H9 (cell line): ENCODE results near the gene HCFC2. TPM values are rescaled to one million over a fixed set of nuclear protein-coding genes. Genes with fewer than 3 reads are reported as not detected.

Experiments used
- DNase-seq: peaks from one replicate; pipeline ENCODE4 v3.0.0-alpha.2; 2017
- H2AFZ ChIP-seq: one replicate; pipeline ENCODE4 v1.6.1; 2013; ENCODE audit warnings: mild to moderate bottlenecking, low read length, control low read depth, moderate library complexity
- H2AK5ac ChIP-seq: 2 replicates; pipeline ENCODE4 v1.6.1; 2013; ENCODE audit warnings: low read length, control low read depth, mixed read lengths; ENCODE audit not compliant: insufficient read length
- H2BK120ac ChIP-seq: one replicate; pipeline ENCODE4 v1.6.1; 2013; ENCODE audit warnings: low read depth, mild to moderate bottlenecking, low read length, control low read depth, inconsistent platforms; ENCODE audit not compliant: poor library complexity, severe bottlenecking
- H2BK12ac ChIP-seq: 2 replicates; pipeline ENCODE4 v1.6.1; 2013; ENCODE audit warnings: low read length, control low read depth, mixed read lengths, low read depth; ENCODE audit not compliant: insufficient read length
- H2BK15ac ChIP-seq: 2 replicates; pipeline ENCODE4 v1.6.1; 2013; ENCODE audit warnings: low read depth, low read length, control low read depth
- H2BK20ac ChIP-seq: one replicate; pipeline ENCODE4 v1.6.1; 2013; ENCODE audit warnings: low read depth, mild to moderate bottlenecking, low read length, control low read depth, inconsistent platforms; ENCODE audit not compliant: poor library complexity, severe bottlenecking
- H2BK5ac ChIP-seq: 2 replicates; pipeline ENCODE4 v1.6.1; 2013; ENCODE audit warnings: low read length, control low read depth, mixed read lengths; ENCODE audit not compliant: insufficient read length
- H3K14ac ChIP-seq: 2 replicates; pipeline ENCODE4 v1.6.1; 2013; ENCODE audit warnings: low read length, control low read depth; ENCODE audit not compliant: insufficient read depth
- H3K18ac ChIP-seq: 2 replicates; pipeline ENCODE4 v1.6.1; 2013; ENCODE audit warnings: low read depth, mild to moderate bottlenecking, mixed read lengths, low read length, control low read depth; ENCODE audit not compliant: insufficient read length
- H3K23ac ChIP-seq: 2 replicates; pipeline ENCODE4 v1.6.1; 2013; ENCODE audit warnings: low read length, control low read depth, mixed read lengths, low read depth; ENCODE audit not compliant: insufficient read length
- H3K23me2 ChIP-seq: 2 replicates; pipeline ENCODE4 v1.6.1; 2013; ENCODE audit warnings: low read depth, mild to moderate bottlenecking, mixed read lengths, low read length, control low read depth; ENCODE audit not compliant: insufficient read length, poor library complexity, severe bottlenecking
- H3K27ac ChIP-seq: 2 replicates; pipeline ENCODE4 v1.5.1; 2013; ENCODE audit warnings: low read length, control low read depth, mixed read lengths, low read depth; ENCODE audit not compliant: insufficient read length
- H3K27me3 ChIP-seq: 2 replicates; pipeline ENCODE4 v1.6.1; 2013; ENCODE audit warnings: low read length, control low read depth, inconsistent platforms; ENCODE audit not compliant: insufficient read depth
- H3K4ac ChIP-seq: 2 replicates; pipeline ENCODE4 v1.6.1; 2013; ENCODE audit warnings: low read depth, mild to moderate bottlenecking, control low read depth, inconsistent platforms, low read length, moderate library complexity
- H3K4me1 ChIP-seq: 2 replicates; pipeline ENCODE4 v1.6.1; 2013; ENCODE audit warnings: low read length, control low read depth, inconsistent platforms; ENCODE audit not compliant: insufficient read depth
- H3K4me2 ChIP-seq: 2 replicates; pipeline ENCODE4 v1.6.1; 2013; ENCODE audit warnings: low read length, control low read depth, mixed read lengths; ENCODE audit not compliant: insufficient read length, insufficient read depth
- H3K56ac ChIP-seq: 2 replicates; pipeline ENCODE4 v1.6.1; 2013; ENCODE audit warnings: low read depth, mild to moderate bottlenecking, mixed read lengths, low read length, control low read depth; ENCODE audit not compliant: insufficient read length
- H3K79me1 ChIP-seq: 2 replicates; pipeline ENCODE4 v1.6.1; 2013; ENCODE audit warnings: low read depth, mild to moderate bottlenecking, moderate library complexity, low read length, control low read depth, inconsistent platforms; ENCODE audit not compliant: insufficient read depth, poor library complexity, severe bottlenecking
- H3K79me2 ChIP-seq: 2 replicates; pipeline ENCODE4 v1.6.1; 2013; ENCODE audit warnings: low read length, control low read depth, inconsistent platforms; ENCODE audit not compliant: insufficient read depth
- H3K9ac ChIP-seq: 2 replicates; pipeline ENCODE4 v1.6.1; 2013; ENCODE audit warnings: low read length, control low read depth, mixed read lengths; ENCODE audit not compliant: insufficient read length; ENCODE audit errors: extremely low read depth
- H3K9me3 ChIP-seq: one replicate; pipeline ENCODE4 v1.6.1; 2013; ENCODE audit warnings: low read depth, low read length, inconsistent platforms; ENCODE audit not compliant: control insufficient read depth
- H3T11ph ChIP-seq: one replicate; pipeline ENCODE4 v1.6.1; 2013; ENCODE audit warnings: mild to moderate bottlenecking, low read length, control low read depth, inconsistent platforms
- H4K20me1 ChIP-seq: one replicate; pipeline ENCODE4 v1.6.1; 2013; ENCODE audit not compliant: control insufficient read depth, insufficient read length, insufficient read depth
- H4K5ac ChIP-seq: 2 replicates; pipeline ENCODE4 v1.6.1; 2013; ENCODE audit warnings: low read depth, mild to moderate bottlenecking, mixed read lengths, low read length, control low read depth; ENCODE audit not compliant: insufficient read length
- H4K8ac ChIP-seq: replicated peaks from 2 replicates; pipeline ENCODE4 v1.6.1; 2013; ENCODE audit warnings: low read length, control low read depth, mixed read lengths, low read depth; ENCODE audit not compliant: insufficient read length
- H4K91ac ChIP-seq: 2 replicates; pipeline ENCODE4 v1.6.1; 2013; ENCODE audit warnings: low read depth, mild to moderate bottlenecking, moderate library complexity, mixed read lengths, low read length, control low read depth; ENCODE audit not compliant: insufficient read length
- H3K27ac Mint-ChIP-seq, 3 experiments: 2 replicates in 2 of 3; 3 replicates in 1 of 3; pipeline ENCODE4 v1.8.0; 2020 to 2021; ENCODE audit warnings: mixed read lengths in 3 of 3, mild to moderate bottlenecking in 1 of 3, moderate library complexity in 1 of 3
- H3K27me3 Mint-ChIP-seq: 2 replicates; pipeline ENCODE4 v1.8.0; 2021; ENCODE audit warnings: low read depth, mild to moderate bottlenecking, moderate library complexity, mixed read lengths
- H3K36me3 Mint-ChIP-seq, 3 experiments: 2 replicates in 2 of 3; 3 replicates in 1 of 3; pipeline ENCODE4 v1.8.0; 2020 to 2021; ENCODE audit warnings: low read depth in 3 of 3, mixed read lengths in 3 of 3; ENCODE audit not compliant: insufficient read depth in 1 of 3
- H3K4me1 Mint-ChIP-seq, 2 experiments: 2 replicates each; pipeline ENCODE4 v1.8.0; 2020; ENCODE audit warnings: mixed read lengths in 2 of 2
- H3K4me3 Mint-ChIP-seq, 2 experiments: 2 replicates in 1 of 2; 3 replicates in 1 of 2; pipeline ENCODE4 v1.8.0; 2020 to 2021; ENCODE audit warnings: mild to moderate bottlenecking in 2 of 2, mixed read lengths in 2 of 2, moderate library complexity in 1 of 2
- H3K9me3 Mint-ChIP-seq, 2 experiments: 2 replicates in 1 of 2; 3 replicates in 1 of 2; pipeline ENCODE4 v1.8.0; 2020; ENCODE audit warnings: mild to moderate bottlenecking in 2 of 2, mixed read lengths in 2 of 2, moderate library complexity in 1 of 2
- CTCF ChIP-seq: fragments of 200-600 bp; sonication (generic); conservative IDR thresholded peaks from 3 replicates; pipeline ENCODE4 v1.8.0; 2021; ENCODE audit warnings: antibody characterized with exemption, mild to moderate bottlenecking
- WGBS: extraction: QIAGEN DNeasy Blood & Tissue Kit; methylation state at CpG from one replicate; pipeline ENCODE4 v1.1.7; 2013; ENCODE audit warnings: missing lambda C conversion rate, low lambda C conversion rate, mixed read lengths; ENCODE audit not compliant: insufficient read length; ENCODE audit errors: extremely low coverage; 5-methylcytosine and 5-hydroxymethylcytosine counted together
- total RNA-seq: library from RNA; stranded (reverse); gene quantifications from 2 replicates; pipeline ENCODE4 v1.2.1, GENCODE V29; 2021

Gene HCFC2
- total RNA-seq, 1 experiment from 2014 or later, result 1.9 TPM

- no peaks in the 10 kb centered on the region for H3K27me3 ChIP-seq
- TF ChIP-seq CTCF, result no peak
- no peak overlapping the region for H3K56ac ChIP-seq
- H2BK15ac ChIP-seq, result no peak overlapping the region
- no peak overlapping the region for H2AK5ac ChIP-seq
- H3K9ac ChIP-seq, result no peak overlapping the region
- no peak overlapping the region for H2BK12ac ChIP-seq
- H3K27me3 Mint-ChIP-seq, result no peaks in the 10 kb centered on the region
- WGBS, result no CpG with 5 or more reads among the region's 7 CpGs
- H3K4me2 ChIP-seq, result no peak overlapping the region
- H3T11ph ChIP-seq, result no peak overlapping the region
- peaks cover 21 to 29% of the 10 kb centered on the region in 2 experiments for H3K4me1 Mint-ChIP-seq
- H3K27ac ChIP-seq, result no peak overlapping the region
- no peaks in the 10 kb centered on the region for H4K20me1 ChIP-seq
- no peak overlapping the region for H3K14ac ChIP-seq
- peaks cover 4% of the 10 kb centered on the region for H3K79me1 ChIP-seq
- H3K23ac ChIP-seq, result no peak overlapping the region
- H3K4ac ChIP-seq, result no peak overlapping the region
- peak overlapping the region in 1 of 3 experiments; percentile 17; a peak in 2 of 7 replicates for H3K27ac Mint-ChIP-seq
- H4K5ac ChIP-seq, result no peak overlapping the region
- no peak overlapping the region for H3K4me3 Mint-ChIP-seq
- no peak overlapping the region for H2AFZ ChIP-seq
- H2BK5ac ChIP-seq, result no peak overlapping the region
- H2BK120ac ChIP-seq, result no peak overlapping the region
- DNase-seq, result no peak
- H3K23me2 ChIP-seq, result peaks cover 8% of the 10 kb centered on the region
- no peak overlapping the region for H2BK20ac ChIP-seq
- no peak overlapping the region for H4K8ac ChIP-seq
- H3K9me3 Mint-ChIP-seq, result no peaks in the 10 kb centered on the region
- no peaks in the 10 kb centered on the region; the same call in 1 of the 2 replicates for H3K4me1 ChIP-seq
- peaks cover 14% of the 10 kb centered on the region; the same call in 1 of the 2 replicates for H3K79me2 ChIP-seq
- no peaks in the 10 kb centered on the region for H3K9me3 ChIP-seq
- peaks cover 11 to 44% (median 34%) of the 10 kb centered on the region in 3 experiments; a peak in 6 of 7 replicates for H3K36me3 Mint-ChIP-seq
- no peak overlapping the region for H3K18ac ChIP-seq
- no peak overlapping the region for H4K91ac ChIP-seq
Measured at GRCh38 chr12:104132351-104132956, 68.1 kb downstream of the HCFC2 start.
